Measurements from ENCODE around the gene ITGA7.
A peak's percentile ranks its signal among the peaks of the same experiment; 100 is the strongest.

ITGA7 gene

DNA sequence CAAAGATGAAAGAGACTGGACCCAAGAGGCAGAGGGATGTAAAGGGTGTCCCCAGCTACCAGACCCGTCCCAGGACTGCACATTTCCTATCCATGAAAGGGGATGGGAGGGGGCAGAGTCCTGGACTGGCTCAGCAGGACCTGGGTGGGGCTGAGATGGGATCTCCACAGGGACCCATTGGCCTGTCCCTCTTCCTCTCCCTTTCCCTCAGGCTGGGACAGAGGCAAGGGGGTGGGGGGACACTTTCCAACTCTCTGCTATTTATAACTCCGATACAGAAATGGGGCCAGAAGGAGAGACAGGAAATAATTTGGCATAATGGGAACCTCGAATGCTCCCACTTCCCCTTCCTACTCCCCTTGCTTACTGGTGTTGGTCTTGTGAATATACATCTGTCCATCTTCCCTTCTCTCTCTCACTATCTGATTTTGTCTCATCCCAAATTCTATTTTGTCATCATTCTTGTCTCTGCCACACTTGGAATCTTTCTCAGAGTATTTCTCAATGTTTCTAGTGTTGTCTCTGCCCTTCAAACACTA lies 1.1 kb upstream of the ITGA7 start:
- Histone ChIP-seq H4K8ac (ENCODE audit: low read length) (no peak overlapping the region), H3K27ac (ENCODE audit: low read length, poor library complexity, severe bottlenecking) (no peak overlapping the region), H3K9ac (ENCODE audit: low read length) (peak overlapping the region; percentile 62), H3K9me3 (ENCODE audit: control insufficient read depth, low read length) (no peaks in the 10 kb centered on the region), H3K4ac (ENCODE audit: low read depth in 1 of 2, low read length in 2 of 2) (no peak overlapping the region), H3K18ac (ENCODE audit: low read depth in 1 of 2, low read length in 2 of 2) (no peak overlapping the region), H2BK15ac (ENCODE audit: low read depth, poor library complexity, severe bottlenecking) (no peak overlapping the region), H3K36me3 (ENCODE audit: control insufficient read depth in 1 of 2, insufficient read depth in 2 of 2, low read depth in 1 of 2, low read length in 2 of 2) (no peaks in the 10 kb centered on the region), H3K4me3 (ENCODE audit: insufficient read depth in 1 of 2, low read depth in 1 of 2, low read length in 2 of 2) (peak overlapping the region in 1 of 2 experiments; percentile 83), H2AFZ (ENCODE audit: low read depth, low read length) (no peak overlapping the region), H3K14ac (ENCODE audit: low read length in 2 of 2) (no peak overlapping the region), H4K91ac (ENCODE audit: low read length) (no peak overlapping the region), H3K4me2 (ENCODE audit: low read length, poor library complexity, severe bottlenecking) (no peak overlapping the region), H2BK120ac (ENCODE audit: low read depth, low read length) (no peak overlapping the region), H3K27me3 (ENCODE audit: control insufficient read depth in 1 of 2, insufficient read depth in 1 of 2, low read length in 2 of 2) (peaks cover 0 to 64% of the 10 kb centered on the region in 2 experiments), H3K23ac (ENCODE audit: low read length in 2 of 2) (no peak overlapping the region), H2BK5ac (ENCODE audit: low read depth, low read length, poor library complexity, severe bottlenecking) (no peak overlapping the region), H2BK12ac (ENCODE audit: low read length in 2 of 2) (no peak overlapping the region), H2AK5ac (ENCODE audit: low read length, severe bottlenecking) (no peak overlapping the region), H3K4me1 (ENCODE audit: control insufficient read depth, insufficient read depth, low read depth, low read length) (peaks cover 12% of the 10 kb centered on the region), H3K79me1 (replicated peaks; ENCODE audit: low read length, poor library complexity, severe bottlenecking) (no peaks in the 10 kb centered on the region)
- no peak for DNase-seq
- WGBS: 65% methylated on average over 2 of the region's 3 CpGs

DNA sequence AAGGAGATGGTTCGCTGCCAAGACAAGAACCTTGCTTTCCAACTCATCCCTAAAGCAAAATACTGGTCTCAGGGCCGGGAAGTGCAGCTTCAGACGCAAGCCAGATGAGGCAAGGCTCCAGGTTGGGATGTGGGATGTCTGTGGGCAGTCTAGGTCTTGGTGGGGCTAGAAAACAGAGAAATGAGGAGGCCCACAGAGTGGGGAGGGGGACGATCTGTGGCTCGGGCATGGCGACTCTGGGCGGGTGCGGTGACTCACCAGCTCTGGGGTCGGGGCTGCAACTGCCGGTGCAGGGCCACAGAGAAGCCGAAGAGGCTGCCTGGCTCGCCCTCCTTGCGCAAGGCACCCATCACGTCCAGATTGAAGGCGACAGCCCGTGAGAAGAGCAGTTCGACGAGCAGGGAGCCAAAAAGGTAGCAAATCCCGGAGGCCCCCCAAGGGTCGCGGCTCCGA lies 459 bp downstream of the ITGA7 start:
- no peak overlapping the region for H2BK120ac ChIP-seq (ENCODE audit: low read depth, low read length)
- no peak overlapping the region for H3K23ac ChIP-seq (ENCODE audit: low read length in 2 of 2)
- H3K27me3 ChIP-seq (ENCODE audit: control insufficient read depth in 1 of 2, insufficient read depth in 1 of 2, low read length in 2 of 2): peaks cover 0 to 53% of the 10 kb centered on the region in 2 experiments
- no peak for DNase-seq
- peaks cover 12% of the 10 kb centered on the region for H3K4me1 ChIP-seq (ENCODE audit: control insufficient read depth, insufficient read depth, low read depth, low read length)
- peaks cover 0 to 8% of the 10 kb centered on the region in 2 experiments for H3K36me3 ChIP-seq (ENCODE audit: control insufficient read depth in 1 of 2, insufficient read depth in 2 of 2, low read depth in 1 of 2, low read length in 2 of 2)
- H3K27ac ChIP-seq (ENCODE audit: low read length, poor library complexity, severe bottlenecking): no peak overlapping the region
- WGBS: 2% methylated on average over 21 of the region's 22 CpGs
- peak overlapping the region; percentile 84 for H3K9ac ChIP-seq (ENCODE audit: low read length)
- no peaks in the 10 kb centered on the region for H3K79me1 ChIP-seq (replicated peaks; ENCODE audit: low read length, poor library complexity, severe bottlenecking)
- peak overlapping the region; percentile 87 for H2BK15ac ChIP-seq (ENCODE audit: low read depth, poor library complexity, severe bottlenecking)
- no peak overlapping the region for H2BK12ac ChIP-seq (ENCODE audit: low read length in 2 of 2)
- H2AK5ac ChIP-seq (ENCODE audit: low read length, severe bottlenecking): no peak overlapping the region
- H3K9me3 ChIP-seq (ENCODE audit: control insufficient read depth, low read length): no peaks in the 10 kb centered on the region
- peak overlapping the region; percentile 37 to 83 for H3K4me3 ChIP-seq (ENCODE audit: insufficient read depth in 1 of 2, low read depth in 1 of 2, low read length in 2 of 2)
- no peak overlapping the region for H4K8ac ChIP-seq (ENCODE audit: low read length)
- H2AFZ ChIP-seq (ENCODE audit: low read depth, low read length): no peak overlapping the region
- no peak overlapping the region for H3K18ac ChIP-seq (ENCODE audit: low read depth in 1 of 2, low read length in 2 of 2)
- H3K4ac ChIP-seq (ENCODE audit: low read depth in 1 of 2, low read length in 2 of 2): no peak overlapping the region
- no peak overlapping the region for H4K91ac ChIP-seq (ENCODE audit: low read length)
- no peak overlapping the region for H2BK5ac ChIP-seq (ENCODE audit: low read depth, low read length, poor library complexity, severe bottlenecking)
- H3K14ac ChIP-seq (ENCODE audit: low read length in 2 of 2): no peak overlapping the region
- H3K4me2 ChIP-seq (ENCODE audit: low read length, poor library complexity, severe bottlenecking): peak overlapping the region; percentile 86

DNA sequence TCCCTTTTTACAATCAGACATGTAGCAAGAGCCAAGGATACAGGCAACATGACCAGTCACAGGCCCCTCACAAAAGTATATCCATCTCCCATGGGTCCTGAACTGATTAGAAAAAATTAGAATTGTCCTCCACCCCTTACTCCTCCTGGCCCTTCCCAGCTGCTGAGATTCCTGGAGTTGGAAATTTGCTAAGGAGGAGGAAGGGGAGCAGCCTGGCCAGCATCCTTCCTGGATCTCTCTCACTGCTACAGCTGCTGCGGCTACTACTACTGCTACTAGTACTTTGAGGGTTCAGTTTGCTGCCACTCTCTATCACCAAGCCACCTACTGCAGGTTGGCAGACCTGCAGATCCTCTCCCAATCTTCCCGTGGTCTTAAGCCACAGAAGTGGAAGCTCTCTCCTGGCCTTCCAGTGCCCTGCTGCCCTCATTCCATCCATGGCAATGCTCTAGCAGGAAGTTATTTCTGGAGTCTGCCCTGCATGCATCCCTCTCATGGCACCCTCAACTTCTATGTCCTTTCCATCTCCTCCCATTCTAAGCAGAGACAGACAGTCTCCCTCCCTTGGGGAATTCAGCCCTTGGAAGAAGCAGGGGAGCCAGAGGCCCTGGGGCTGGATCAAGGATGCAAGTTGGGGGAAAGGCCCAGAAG lies 1.0 kb downstream of the ITGA7 start:
- Histone ChIP-seq H3K9ac (ENCODE audit: low read length) (peak overlapping the region; percentile 84), H4K8ac (ENCODE audit: low read length) (no peak overlapping the region), H3K23ac (ENCODE audit: low read length in 2 of 2) (no peak overlapping the region), H2BK15ac (ENCODE audit: low read depth, poor library complexity, severe bottlenecking) (no peak overlapping the region), H3K18ac (ENCODE audit: low read depth in 1 of 2, low read length in 2 of 2) (no peak overlapping the region), H2AK5ac (ENCODE audit: low read length, severe bottlenecking) (no peak overlapping the region), H4K91ac (ENCODE audit: low read length) (no peak overlapping the region), H3K36me3 (ENCODE audit: control insufficient read depth in 1 of 2, insufficient read depth in 2 of 2, low read depth in 1 of 2, low read length in 2 of 2) (peaks cover 0 to 8% of the 10 kb centered on the region in 2 experiments), H3K14ac (ENCODE audit: low read length in 2 of 2) (no peak overlapping the region), H3K27ac (ENCODE audit: low read length, poor library complexity, severe bottlenecking) (no peak overlapping the region), H3K27me3 (ENCODE audit: control insufficient read depth in 1 of 2, insufficient read depth in 1 of 2, low read length in 2 of 2) (peaks cover 0 to 48% of the 10 kb centered on the region in 2 experiments), H2BK120ac (ENCODE audit: low read depth, low read length) (no peak overlapping the region), H3K9me3 (ENCODE audit: control insufficient read depth, low read length) (no peaks in the 10 kb centered on the region), H3K79me1 (replicated peaks; ENCODE audit: low read length, poor library complexity, severe bottlenecking) (no peaks in the 10 kb centered on the region), H3K4me1 (ENCODE audit: control insufficient read depth, insufficient read depth, low read depth, low read length) (peaks cover 12% of the 10 kb centered on the region), H2AFZ (ENCODE audit: low read depth, low read length) (no peak overlapping the region), H2BK12ac (ENCODE audit: low read length in 2 of 2) (no peak overlapping the region), H3K4ac (ENCODE audit: low read depth in 1 of 2, low read length in 2 of 2) (no peak overlapping the region), H2BK5ac (ENCODE audit: low read depth, low read length, poor library complexity, severe bottlenecking) (no peak overlapping the region), H3K4me3 (ENCODE audit: insufficient read depth in 1 of 2, low read depth in 1 of 2, low read length in 2 of 2) (peak overlapping the region in 1 of 2 experiments; percentile 83), H3K4me2 (ENCODE audit: low read length, poor library complexity, severe bottlenecking) (no peak overlapping the region)
- WGBS: 68% methylated on average over 2 of the region's 2 CpGs
- no peak for DNase-seq

DNA sequence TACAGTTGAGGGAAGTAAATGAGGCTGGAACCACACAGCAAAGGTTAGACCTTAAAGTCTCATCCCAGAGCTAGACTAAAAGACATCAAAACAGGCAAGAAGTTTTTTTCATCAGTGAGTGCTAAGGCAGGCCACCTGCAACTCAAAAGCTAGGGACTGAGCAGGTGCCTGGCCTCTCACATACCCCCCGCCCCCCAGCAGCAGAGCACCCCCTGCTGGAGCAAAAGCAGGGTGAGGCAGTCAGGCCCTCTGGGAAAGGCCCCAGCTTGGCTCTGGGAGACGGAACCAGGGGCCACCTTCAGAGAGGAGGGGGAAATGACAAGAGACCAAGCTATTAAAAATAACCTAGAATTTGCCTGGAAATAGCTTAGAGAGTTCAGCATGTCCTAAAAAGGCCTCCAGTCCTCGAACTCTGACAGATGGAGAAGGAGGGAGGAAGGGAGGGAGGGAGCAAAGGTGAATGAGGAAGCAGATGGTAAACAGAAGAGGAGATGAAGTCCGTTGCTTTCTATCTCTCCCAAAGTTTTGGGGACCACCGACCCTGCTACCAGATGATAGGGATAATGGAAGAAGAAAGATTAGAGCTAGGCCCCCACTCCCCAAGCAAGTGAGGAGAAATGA lies 1.8 kb downstream of the ITGA7 start:
- peak overlapping the region in 1 of 2 experiments; percentile 83 for H3K4me3 ChIP-seq (ENCODE audit: insufficient read depth in 1 of 2, low read depth in 1 of 2, low read length in 2 of 2)
- no peak overlapping the region for H3K14ac ChIP-seq (ENCODE audit: low read length in 2 of 2)
- H2AK5ac ChIP-seq (ENCODE audit: low read length, severe bottlenecking): no peak overlapping the region
- no peaks in the 10 kb centered on the region for H3K9me3 ChIP-seq (ENCODE audit: control insufficient read depth, low read length)
- H3K36me3 ChIP-seq (ENCODE audit: control insufficient read depth in 1 of 2, insufficient read depth in 2 of 2, low read depth in 1 of 2, low read length in 2 of 2): peaks cover 0 to 12% of the 10 kb centered on the region in 2 experiments
- H2AFZ ChIP-seq (ENCODE audit: low read depth, low read length): no peak overlapping the region
- no peak overlapping the region for H4K8ac ChIP-seq (ENCODE audit: low read length)
- no peak overlapping the region for H3K4ac ChIP-seq (ENCODE audit: low read depth in 1 of 2, low read length in 2 of 2)
- DNase-seq: no peak
- H3K4me2 ChIP-seq (ENCODE audit: low read length, poor library complexity, severe bottlenecking): no peak overlapping the region
- H2BK15ac ChIP-seq (ENCODE audit: low read depth, poor library complexity, severe bottlenecking): no peak overlapping the region
- no peak overlapping the region for H3K18ac ChIP-seq (ENCODE audit: low read depth in 1 of 2, low read length in 2 of 2)
- peaks cover 0 to 46% of the 10 kb centered on the region in 2 experiments for H3K27me3 ChIP-seq (ENCODE audit: control insufficient read depth in 1 of 2, insufficient read depth in 1 of 2, low read length in 2 of 2)
- H2BK120ac ChIP-seq (ENCODE audit: low read depth, low read length): no peak overlapping the region
- WGBS: 42% methylated on average over 5 of the region's 5 CpGs
- no peak overlapping the region for H4K91ac ChIP-seq (ENCODE audit: low read length)
- H3K4me1 ChIP-seq (ENCODE audit: control insufficient read depth, insufficient read depth, low read depth, low read length): peaks cover 12% of the 10 kb centered on the region
- no peak overlapping the region for H3K27ac ChIP-seq (ENCODE audit: low read length, poor library complexity, severe bottlenecking)
- H2BK12ac ChIP-seq (ENCODE audit: low read length in 2 of 2): no peak overlapping the region
- H3K23ac ChIP-seq (ENCODE audit: low read length in 2 of 2): no peak overlapping the region
- peak overlapping the region; percentile 84 for H3K9ac ChIP-seq (ENCODE audit: low read length)
- no peaks in the 10 kb centered on the region for H3K79me1 ChIP-seq (replicated peaks; ENCODE audit: low read length, poor library complexity, severe bottlenecking)
- H2BK5ac ChIP-seq (ENCODE audit: low read depth, low read length, poor library complexity, severe bottlenecking): no peak overlapping the region

All from mesenchymal stem cell (in vitro differentiated cells and primary cell).